Measurements from ENCODE around the gene TOMT.

Gene TOMT

DNA sequence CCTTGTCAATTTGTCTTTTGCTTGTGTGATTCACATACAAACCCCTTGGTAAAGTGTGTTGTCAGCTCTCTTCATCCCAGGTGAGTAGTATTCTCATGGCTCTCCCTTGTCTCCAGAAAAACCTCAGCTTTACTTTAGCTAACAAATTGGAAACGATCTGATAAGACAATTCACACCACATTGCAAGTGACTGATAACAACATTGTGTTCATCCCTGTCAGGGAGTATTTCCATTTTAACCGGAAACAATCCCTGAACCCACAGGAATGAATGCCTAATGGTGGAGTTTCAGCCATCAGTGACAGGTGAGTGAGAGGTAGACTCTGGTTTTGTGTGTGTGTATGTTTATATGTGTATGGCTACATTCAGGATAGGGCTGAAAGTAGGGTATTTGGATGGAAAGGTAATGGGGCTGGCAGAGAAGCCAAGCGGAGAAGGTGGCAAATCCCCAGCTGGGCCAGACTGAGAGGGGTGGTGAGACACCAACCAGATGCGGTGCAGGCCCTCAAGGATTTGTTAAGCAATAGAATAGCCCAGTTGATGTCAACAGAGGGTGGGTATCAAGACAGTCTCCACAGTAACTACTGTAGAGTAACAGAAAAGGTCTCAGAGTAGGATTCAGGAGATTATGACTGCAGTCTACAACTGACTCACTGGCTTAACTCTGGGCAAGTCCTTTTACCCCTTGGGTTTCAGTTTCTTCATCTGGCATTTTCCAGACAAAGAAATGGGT lies 17.5 kb upstream of the TOMT start:
- DNase-seq: no peak

DNA sequence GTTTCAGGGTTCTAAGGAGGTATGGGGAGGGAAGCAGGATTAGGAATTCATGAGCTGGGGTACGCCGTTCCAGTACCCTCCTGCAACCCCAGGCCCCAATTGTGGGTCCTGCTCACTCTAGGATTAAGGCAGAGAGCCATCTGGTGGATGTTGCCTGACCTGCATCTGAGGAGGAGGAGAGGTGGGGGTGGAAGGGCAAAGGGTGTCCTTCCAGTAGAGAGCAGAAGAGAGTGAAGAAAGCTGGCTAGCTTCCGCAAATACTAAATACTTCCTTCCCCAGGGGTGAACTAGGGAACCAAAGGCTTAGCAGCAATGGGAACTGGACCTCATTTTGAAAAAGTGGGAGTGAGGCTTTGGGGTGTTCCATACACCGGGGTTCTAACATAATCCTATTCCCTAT lies 14.4 kb upstream of the TOMT start:
- DNase-seq: peak; percentile 86 to 93 (median 91)

DNA sequence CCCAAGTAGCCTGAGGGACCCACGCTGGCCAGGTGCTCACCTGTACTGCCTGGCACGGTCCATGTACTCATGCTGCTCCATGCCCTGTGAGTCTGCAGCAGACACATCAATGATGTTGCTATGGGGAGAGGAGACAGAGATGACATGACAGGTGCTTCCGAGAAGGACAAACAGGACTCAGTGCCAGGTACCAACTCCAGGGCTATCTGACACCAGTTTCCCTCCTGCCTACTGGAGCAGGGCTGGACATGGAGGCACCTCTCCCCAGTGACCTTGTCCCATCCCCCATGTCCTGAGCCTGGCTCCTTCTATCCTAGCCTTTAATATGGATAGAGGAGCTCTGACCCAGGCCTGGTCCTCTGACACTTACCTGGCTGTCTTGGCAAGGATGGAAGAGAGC lies 7.0 kb upstream of the TOMT start:
- DNase-seq: no peak

DNA sequence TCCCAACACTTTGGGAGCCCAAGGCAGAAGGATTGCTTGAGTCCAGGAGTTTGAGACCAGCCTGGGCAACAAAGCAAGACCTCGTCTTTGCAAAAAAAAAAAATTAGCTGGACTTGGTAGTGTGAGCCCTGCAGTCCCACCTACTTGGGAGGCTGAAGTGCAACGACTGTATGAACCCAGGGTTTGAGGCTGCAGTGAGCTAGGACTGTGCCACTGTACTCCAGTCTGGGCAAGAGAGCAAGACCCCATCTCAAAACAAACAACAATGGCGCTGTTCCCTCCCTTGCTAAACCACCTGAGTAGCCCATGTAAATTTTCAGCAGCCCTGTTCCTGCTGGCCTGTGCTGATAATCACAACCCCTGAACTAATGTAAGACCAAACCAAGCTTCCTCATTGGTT lies 5.7 kb upstream of the TOMT start:
- no peak for DNase-seq

DNA sequence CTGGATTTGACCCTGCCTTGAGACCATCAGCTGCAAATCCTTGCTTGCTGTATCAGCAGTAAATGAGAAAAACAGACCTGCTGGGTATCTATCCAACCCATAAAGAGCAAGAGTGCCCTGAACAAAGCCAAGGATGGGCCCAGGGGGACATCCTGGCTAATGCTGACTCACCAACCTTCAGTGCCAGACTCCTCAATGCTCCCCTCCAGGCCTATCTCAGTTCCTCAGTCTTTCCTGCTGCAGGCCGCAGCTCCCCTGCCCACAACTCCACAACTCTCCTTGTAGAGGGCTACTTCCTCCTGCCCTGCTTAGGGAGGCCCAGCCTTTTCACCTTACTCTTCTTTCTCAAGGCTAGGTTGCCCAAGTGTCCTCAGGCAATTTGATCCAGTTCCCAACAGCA lies 5.3 kb upstream of the TOMT start:
- peak; percentile 49 to 79 (median 72) for DNase-seq

GRCh38 chr11:72102162-72102561 lies 3.6 kb upstream of the TOMT start:
- DNase-seq: peak in 3 of 4 experiments; percentile 25 to 43 (median 40)

DNA sequence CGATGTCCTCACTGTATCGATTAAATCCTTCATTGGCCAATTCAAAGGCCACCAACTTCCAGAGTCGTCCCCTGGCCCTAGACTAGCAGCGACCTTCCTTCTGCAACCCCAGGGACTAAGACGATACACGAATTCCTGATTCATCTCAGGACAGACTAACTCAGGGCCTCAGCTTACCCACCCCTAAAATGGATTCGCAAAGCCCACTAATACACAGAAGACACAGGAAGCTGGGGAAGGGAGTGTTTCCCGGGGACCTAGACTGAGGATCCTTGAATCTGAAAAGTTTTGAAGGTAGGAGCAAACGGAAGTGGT lies 3.1 kb upstream of the TOMT start:
- DNase-seq: no peak

DNA sequence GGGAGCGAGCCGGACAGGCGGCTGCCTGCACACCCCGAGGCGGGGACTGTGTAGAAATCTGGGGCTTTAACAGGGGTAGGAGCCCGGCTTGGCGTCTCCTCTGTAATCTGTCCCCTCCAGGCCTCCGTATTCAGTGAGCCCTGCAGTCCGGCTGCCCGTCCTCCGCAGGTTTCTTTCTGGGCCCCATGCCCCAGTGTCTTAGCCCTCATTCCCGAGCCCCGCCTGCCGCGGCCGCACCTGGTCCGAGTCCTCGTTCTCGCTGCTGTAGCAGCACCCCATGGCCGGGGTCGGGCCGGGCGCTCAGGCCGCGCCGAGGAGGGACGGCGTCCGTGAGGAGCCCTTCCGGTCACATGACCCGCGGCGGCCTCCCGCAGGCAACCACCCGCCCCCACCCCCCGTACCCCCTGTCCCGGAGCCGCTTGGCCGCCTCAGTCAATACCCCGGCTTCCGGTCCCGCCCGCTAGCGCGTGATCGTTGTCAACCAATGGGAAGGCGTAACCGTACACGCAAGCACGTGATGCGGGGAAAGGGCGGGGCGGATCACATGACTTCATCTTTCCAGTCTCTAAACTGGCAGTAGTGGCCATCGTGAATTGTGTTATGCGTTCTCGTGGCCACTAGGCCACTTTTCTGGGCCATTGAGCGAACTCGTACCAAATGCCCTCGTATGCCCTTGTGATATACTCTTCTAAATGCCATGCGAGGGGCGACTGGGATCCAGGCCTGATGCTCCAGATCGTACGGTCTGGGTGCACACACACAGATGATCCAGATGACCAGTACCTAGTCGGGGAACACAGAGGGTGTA lies 2.6 kb upstream of the TOMT start, which contains the start of gene LAMTOR1:
Gene LAMTOR1, minus strand, starts transcription at position 352 of the 808 bp plus-strand sequence. Its CDS starts 73 bp downstream, at position 279.
- peak; percentile 99 to 100 (median 100) for DNase-seq

DNA sequence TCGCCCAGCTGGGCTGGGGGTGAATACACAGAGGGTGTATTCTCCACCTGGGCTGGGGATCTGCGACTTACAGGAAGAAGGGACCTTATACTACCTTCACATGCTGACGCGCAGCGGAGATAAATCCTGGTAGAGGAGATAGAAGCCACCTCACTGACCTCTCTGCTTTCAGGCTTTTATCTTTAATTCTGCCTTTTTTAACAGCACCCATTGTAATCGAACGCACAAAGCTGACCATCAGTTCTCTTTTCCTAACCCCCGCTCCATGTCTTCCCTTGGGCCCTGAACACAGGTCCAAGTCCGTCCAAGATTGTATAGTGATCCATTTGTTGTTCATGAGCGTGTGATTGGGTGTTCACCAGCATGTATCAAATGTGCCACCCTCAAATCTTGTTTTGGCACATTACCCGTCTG lies 2.0 kb upstream of the TOMT start:
- no peak for DNase-seq

DNA sequence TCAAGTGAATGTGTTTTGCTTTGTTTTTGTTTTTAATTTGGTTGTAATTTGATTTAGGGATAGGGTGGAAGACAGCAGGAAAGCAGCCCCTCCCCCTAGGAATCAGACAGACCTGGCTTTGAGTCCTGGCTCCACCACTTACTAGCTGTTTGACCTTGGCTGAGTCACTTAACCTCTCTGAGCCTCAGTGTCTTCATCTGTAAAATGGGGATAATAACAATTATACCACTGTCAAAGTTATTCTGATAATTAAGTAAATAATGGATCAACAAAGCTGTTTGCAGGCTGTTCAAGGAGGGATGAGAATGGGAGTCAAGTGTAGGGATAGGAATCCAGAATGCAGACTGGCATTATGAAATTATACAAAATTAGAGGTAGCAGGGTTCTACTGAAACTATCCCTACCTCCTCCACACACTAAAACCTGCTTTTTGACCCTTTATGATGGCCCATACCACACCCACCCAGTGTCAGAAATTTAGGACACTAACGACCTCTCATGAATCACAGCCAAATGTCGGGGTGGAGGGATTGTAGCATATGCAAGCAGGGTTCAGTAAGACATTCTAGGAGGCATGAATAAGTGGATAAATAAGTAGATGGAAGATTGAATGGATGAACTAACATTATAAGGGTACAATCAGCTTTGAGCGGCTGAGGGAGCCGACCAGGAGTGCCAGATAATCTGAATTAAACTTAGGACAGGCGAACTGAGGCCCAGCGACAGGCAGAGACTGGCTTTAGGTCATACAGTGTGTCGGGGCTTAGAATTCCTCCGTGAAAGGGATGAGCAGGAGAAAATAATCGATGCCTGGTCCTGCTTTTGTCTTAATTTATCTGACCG lies 5.8 kb downstream of the TOMT start:
- DNase-seq: peak in 1 of 4 experiments; percentile 16

- peak; percentile 99 to 100 (median 99) for DNase-seq
Observed at GRCh38 chr11:72112143-72112977, 6.6 kb downstream of the TOMT start, which contains the start of gene ANAPC15. Gene ANAPC15 (minus strand): TSS chr11:72112695. CDS start chr11:72111276, 1,419 bp downstream.

DNA sequence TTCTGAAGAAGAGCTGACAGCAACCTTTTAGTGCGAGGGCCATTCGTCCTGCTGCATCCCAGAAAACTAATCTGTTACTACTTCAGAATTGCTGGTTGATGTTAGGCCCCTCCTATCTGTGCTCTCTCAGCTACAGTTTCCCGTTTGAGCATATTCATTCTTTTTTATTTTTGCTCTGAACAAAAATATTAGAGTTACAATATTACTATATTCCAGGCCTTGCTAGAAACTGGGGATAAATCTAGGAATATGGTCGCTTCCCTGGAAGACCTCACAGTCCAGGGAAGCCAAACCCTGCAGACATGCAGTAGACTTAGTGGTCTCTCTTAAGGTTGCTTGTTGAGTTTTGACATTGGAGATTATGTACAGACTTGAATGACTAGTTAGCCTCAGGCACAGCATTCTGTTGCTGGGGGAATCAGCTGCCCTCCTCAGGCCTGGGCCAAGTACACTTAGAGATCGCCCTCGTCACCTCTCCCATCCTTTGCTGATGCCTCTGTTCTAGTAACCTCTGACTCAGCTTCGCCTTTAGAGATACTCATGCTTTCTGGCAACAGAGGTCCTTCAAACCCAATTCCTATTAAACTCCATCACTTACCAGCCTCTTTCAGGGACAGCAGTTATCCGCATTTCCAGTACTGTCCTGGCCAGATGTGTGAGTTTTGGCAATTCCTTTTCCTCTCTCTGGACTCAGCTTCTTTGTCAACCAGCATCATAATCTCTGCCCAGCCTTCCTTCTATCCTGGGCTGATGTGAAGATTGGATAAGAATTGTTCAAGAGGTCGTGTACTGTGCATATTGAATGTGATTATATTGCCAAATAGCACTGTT lies 7.5 kb downstream of the TOMT start:
- DNase-seq: no peak

GRCh38 chr11:72114570-72114969 lies 8.8 kb downstream of the TOMT start:
- no peak for DNase-seq

DNA sequence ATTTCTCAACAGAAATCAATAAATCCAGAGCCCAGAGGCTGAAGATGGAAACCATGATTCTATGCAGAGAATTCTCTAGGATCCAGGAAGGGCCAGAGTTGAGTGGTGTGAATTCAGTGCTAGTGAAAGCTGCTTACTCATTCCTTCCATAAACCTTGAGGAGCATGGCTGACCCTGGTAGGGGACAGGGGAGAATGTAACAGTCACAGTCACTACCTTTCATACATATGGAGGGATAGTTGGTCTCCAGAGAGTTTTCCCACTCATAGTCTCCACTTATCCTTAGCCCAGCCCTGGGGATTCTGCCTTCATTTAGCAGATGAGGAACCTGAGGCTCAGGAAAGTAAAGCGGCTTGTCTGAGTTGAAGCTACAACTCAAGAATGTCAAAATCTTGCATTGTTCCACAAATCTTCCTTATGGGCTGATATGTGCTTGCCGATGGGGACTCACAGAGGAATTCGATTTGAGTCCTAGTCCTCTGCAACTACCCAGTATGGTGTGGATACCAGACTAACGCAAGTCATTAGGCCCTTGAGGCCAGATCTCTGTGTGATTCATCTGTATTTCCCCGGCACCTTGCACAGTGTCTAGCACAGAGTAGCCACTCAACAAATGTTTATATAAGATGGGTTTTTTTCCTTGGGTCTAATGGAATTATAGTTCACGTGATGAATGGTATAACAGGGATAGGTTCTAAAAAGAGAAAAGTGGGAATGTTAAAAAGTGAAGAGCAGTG lies 10.5 kb downstream of the TOMT start:
- no peak for DNase-seq

- DNase-seq: no peak
Observed at GRCh38 chr11:72119198-72119597, 13.5 kb downstream of the TOMT start.

DNA sequence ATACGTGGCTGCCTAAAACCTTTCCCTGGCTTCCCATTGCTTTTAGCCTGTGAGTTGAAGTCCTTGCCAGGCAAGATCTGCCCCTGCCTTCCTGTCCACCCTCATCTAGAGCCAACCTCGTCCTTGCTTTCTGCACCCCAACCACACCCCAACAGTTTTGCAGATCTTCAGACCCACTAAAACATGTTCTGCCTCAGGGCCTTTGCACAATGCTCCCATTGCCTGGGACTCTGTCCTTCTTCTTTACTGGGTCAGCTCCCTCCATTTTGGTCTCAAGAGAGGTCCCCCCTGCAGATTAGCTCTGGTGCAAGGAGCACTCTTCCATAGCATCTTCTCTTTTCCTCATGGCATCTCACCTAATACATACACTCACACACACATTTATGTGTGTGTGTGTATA lies 15.2 kb downstream of the TOMT start:
- DNase-seq: no peak

- no peak for DNase-seq
Observed at GRCh38 chr11:72122607-72123006, 16.9 kb downstream of the TOMT start.

GRCh38 chr11:72123117-72123653 lies 17.5 kb downstream of the TOMT start:
- DNase-seq: no peak

GRCh38 chr11:72124046-72124445 lies 18.3 kb downstream of the TOMT start:
- no peak for DNase-seq

- DNase-seq: no peak
Observed at GRCh38 chr11:72125956-72126355, 20.2 kb downstream of the TOMT start.
